ENCODE results near the gene SKI.
"Not testable (repeated sequence)": the region's sequence is repeated elsewhere in the genome, so short reads cannot be mapped to it uniquely, and the experiment has no call there.

SKI gene

DNA sequence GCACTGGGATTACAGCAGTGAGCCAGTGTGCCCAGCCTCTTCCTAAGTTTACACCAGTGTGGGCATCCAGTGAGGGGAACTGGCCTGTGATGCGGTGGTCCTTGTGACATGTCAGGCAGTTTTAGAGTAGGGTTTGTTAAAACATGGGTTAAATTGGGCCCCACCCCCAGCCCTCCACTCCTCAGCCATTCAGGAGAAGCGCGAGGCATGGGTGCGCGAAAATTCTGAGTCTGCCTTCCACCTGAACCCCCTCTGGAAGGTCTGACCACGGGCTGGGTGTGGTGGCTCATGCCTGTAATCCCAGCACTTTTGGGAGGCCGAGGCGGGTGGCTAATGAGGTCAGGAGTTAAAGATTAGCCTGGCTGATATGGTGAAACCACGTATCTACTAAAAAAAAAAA is 51.7 kb downstream of the SKI start:
- no peak for DNase-seq

DNA sequence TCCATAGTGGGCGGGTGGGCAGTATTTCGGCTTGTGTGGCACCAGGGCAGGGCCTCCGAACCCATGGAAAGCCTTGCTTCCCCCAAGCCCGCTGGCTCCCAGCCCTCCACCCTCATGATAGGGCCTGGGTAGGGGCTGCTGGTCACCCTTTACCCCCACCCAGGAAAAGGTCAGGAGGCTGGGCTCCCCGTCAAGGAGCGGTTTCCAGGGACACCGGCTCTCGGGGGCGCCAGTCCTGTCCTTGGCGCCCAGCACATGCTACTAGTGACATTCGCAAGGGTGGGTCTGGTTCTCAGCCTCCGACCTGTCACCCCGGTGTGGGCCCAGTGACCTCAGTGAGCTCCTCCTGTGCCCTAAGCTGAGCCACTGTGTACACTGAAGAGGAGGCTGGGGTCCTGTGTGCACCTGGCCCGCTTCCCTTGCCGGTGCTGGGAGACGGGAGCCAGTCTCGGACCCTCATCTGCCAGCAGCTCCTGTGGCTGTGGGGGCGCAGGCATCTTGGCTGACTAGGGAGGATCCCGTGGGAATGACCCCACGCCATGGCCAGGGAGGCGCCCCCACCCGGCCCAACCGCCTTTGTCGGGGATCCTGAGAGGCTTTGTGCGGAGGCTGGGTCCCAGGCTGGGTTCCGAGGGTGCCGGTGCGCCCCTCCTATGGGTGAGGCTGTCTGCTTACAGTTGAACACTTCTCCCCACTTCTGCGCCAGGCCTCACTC is 54.6 kb downstream of the SKI start:
- no peak for DNase-seq

DNA sequence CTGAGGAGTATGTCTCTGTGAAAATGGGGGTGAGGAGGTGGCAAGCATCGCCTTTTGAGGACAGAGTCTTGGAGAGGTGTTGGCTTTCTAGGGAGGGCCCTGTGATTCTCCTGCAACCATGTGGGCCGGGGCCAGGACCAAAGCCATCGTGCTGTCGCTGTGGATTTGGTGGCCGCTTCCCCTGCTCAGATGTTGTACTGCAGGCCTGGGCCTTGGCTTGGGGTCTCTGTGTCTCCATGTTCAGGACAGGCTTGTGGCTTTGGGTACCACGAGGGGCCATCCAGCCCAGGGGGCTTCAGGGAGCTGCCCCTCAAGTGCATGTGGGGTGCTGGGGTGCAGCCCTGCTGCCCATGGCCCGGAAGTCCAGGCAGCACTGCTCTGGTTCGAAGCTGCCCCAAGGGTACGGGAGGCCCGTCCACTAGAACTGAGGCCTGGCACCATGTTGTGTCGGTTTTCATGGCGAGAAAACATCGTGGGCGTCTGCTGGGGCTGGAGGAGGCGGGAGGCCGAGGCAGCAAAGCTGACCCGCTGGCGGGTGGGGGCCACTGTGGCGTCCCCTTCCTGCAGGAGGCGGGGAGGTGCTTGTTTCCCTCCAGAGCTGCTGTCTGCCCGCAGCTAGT is 55.4 kb downstream of the SKI start:
- no peak for DNase-seq

DNA sequence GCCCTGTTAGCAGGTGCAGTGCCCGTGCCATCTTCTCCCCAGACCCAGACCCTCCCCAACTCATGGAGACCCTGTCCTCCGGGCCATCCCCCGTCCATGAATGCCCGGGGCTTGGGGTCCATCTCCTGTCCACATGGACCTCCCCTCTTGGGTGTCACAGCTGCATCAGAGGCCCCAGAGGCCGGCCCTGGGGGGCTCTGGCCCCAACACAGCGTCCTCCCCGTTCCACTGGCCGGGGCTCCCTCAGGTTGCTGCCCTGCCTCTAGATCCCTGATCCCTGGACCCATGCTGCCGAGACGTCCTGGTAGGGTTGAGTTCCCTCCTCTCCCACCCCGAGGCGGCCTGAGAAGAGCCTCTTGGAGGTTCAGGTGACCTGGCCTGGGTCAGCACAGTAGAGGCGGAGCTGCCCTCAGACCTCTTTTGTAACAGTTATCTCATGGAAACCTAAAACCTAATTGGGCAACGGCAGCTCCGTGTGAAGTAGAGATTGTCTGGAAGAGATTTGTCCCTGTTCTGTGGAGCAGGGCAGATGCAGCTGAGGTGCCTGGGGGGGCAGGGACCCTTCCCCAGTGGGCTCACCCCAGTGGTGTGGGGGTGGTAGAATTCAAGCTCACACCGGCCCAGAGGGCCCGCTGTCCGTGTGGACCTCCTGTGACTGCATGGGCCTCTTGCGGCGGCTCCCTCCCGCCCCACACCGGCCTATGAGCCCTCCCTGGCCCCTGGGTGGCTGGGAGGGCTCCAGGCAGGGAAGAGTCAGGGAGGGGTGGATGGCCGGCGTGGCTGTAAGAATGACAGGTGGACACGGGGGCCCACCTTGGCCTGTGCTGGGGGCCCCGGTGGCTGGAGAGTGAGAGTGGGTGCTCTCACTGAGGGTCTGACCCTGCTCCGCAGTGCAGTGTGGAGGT is 56.1 kb downstream of the SKI start:
- no peak for DNase-seq

DNA sequence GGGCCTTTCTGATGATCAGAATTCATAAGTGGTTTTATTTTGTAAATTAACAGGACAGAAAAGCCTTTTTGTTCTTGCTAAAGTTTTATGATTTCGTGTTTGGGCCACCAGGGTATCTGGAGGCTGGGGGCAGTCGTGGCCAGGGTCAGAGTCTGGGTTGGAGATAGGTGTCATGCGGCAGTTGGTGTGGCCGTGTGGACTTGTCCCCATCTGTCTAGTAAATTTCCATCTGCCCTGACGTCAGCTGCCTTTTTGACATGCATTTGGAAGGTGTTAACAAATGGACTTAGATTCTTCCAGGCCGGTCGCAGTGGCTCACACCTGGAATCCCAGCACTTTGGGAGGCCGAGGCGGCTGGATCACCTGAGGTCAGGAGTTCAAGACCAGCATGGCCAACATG is 56.8 kb downstream of the SKI start:
- no peak for DNase-seq

DNA sequence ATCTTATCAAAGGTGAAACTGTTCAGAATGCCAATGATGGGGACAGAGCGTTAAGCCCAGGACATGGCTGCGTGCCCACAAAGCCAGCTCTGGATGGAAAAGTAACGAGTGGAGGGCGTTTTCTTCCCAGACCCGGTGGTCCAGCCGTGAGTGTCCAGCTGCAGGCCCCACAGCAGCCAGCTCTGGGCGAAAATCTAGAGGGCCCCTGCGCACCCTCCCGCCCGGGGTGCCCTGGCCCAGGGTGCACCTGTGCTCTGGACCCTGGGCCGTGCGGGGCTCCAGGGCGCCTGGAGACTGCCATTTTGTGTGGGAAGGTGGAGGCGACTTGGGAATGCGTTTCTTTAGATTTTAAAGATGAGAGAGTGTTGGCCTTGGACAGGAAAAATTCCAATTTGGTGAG is 58.8 kb downstream of the SKI start:
- DNase-seq, result no peak

DNA sequence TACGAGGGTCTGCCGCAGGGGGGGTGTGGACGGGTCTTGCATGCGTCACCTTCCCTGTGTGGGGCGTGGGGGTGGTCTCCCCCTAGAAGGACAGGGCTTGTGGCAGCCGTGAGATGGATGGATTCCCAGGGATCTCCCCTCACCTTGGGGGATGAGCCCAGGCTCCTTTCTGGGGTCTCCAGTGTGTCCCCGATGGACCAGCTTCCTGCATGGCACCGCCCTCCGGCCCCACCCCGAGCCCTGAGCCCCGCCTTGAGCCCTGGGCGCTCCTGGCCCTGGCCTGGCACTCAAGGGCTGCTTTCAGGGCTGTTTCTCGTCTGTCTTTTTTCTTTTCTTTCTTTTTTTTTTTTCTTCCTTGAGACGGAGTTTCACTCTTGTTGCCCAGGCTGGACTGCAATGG is 59.5 kb downstream of the SKI start:
- no peak for DNase-seq

DNA sequence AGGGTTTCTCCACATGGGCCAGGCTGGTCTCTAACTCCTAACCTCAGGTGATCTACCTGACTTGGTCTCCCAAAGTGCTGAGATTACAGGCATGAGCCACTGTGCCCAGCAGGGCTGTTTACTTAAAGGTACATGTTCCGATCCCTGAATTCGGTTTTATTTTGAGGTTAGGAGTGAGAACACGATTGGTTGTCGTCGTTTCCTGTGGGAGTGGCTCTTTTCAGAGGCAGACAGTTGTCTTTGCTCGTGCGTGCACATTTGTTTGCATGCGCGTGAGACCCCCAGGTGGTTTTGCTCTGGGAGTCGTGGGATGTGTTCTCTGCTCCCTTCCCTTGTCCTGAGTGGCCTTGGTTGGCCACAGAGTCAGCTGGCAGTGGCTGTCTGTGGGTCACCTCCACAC is 60.2 kb downstream of the SKI start:
- DNase-seq, result no peak

DNA sequence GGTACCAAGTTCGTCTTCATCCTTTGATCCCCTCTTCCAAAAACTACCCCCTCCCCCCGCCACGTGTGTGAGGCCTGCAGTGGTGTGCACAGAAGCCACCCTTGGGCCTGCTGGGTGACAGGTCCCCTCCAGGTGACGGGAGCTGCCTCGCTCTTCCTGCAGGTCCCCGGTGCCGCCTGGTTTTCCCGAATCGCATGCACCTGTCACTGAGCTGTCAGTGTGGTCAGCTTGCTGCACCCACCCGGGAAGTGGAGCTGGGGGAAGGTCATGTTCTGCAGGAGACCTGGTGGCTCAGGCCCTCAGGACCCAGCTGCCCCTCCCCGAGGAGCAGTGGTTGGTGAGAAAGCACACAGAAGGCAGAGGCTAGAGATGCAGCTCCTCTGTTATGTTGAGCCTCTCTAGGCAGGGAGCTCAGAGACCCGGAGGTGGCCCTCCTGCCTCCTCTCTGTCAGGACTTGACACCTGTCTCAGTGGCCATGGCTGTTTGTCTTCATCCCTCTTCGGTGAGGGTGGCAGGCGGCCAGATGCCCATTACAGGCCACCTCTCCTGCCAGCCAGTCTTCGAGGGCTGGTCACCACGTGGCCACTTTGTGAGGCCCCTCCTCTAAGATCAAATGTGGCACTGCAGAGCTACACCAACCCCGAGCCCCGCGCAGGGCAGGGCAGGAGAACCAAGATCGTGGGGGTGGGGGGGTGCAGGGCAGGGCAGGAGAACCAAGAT is 60.9 kb downstream of the SKI start:
- DNase-seq, result no peak

DNA sequence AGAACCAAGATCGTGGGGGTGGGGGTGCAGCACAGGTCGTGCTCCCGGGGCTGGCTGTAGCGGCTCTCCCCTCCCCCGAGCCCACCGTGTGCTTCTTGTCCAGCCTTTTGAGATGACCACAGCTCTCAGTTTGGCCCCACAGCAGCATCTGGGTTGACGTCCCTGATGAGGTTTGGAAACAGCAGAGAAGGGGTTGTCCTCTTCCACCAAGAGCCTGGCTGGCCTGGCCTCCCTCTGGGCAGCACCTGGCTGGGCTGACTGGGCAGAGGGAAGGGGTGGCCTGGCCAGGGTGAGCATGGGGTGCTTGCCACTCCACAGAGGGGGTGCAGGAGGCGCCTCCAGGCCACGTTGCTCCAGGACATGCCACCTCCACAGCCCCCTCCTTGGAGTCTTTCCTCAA is 61.5 kb downstream of the SKI start:
- no peak for DNase-seq

DNA sequence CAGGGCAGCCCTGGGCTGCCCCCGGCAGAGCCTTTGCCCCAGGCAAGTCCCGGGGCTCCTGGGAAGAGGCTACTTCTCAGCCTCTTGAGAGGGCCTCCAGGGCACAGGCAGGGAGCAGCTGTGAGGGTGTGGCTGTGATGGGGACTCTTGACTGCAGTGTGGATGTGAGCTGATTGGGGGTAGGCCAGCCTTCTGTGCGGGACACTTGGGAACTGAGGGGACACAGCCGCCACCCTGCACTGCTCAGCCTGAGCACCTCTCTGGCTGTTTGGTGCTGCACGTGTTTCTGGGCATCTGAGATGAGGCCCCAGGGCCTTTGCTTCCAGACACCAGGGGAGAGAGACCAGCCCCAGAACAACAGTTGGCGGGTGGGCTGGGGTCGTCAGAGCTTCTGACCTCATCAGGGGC is 62.1 kb downstream of the SKI start:
- DNase-seq, result peak; percentile 45

DNA sequence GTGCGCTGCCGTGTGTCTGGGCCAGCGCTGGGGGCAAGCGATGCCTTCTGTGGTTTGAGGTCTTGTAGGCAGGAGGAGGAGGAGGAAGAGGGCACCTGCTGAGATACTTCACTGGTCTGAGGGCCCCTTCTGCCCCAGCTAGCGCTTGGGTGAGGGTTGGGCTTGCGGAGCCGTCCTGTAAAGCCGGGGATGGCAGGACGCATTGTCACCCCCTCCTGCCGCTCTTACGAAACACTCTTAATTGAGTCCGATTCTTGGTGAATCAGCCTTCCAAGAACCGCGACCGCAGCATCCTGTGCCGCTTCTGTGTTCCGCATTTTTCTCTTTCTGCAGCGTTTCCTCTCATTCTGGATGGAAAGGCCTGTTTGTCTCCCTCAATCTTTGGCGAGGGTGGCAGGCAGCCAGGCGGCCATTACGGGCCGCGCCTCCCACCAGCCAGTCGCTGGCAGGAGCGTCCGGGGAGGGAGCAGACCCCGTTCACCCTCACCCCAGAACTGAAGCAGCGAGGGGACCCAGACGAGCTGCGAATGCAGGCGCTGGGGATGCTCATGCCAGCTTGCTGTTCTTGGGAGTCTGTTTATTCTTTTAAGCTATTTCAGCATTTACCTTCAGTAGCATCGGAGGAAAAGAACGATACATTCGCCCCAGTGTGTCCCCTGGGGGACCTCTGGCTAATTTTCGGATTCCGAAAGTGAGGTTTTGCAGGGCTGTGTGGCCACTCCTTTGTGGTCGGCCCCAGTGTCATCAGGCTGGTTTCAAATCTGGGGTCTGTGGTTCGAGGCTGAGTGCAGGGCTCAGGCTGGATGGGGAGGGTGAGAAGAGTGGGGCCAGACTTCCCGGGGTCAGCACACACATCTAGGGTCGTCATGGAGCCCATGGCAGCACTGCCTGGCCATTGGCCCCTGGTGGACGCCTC is 62.7 kb downstream of the SKI start:
- peak; percentile 94 for DNase-seq

DNA sequence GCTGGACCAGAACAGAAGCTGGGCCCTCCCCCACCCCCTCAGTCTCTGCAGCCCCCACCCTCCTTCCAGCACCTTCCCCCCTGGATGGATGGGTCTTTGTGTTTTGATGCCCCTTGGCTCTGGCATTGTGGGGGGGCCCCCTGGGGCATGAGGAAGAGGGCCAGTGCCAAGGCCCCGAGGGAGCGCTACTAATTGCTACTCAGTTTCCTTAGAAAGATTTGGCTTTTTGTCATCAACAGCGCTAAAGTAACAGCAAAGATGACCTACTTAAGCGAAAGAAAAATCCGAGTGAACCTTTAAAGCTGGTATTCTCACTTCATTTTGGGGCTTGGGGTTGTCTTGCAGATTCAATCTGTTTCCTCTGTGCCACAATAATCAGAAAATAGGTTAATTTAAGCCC is 63.5 kb downstream of the SKI start:
- DNase-seq, result no peak

DNA sequence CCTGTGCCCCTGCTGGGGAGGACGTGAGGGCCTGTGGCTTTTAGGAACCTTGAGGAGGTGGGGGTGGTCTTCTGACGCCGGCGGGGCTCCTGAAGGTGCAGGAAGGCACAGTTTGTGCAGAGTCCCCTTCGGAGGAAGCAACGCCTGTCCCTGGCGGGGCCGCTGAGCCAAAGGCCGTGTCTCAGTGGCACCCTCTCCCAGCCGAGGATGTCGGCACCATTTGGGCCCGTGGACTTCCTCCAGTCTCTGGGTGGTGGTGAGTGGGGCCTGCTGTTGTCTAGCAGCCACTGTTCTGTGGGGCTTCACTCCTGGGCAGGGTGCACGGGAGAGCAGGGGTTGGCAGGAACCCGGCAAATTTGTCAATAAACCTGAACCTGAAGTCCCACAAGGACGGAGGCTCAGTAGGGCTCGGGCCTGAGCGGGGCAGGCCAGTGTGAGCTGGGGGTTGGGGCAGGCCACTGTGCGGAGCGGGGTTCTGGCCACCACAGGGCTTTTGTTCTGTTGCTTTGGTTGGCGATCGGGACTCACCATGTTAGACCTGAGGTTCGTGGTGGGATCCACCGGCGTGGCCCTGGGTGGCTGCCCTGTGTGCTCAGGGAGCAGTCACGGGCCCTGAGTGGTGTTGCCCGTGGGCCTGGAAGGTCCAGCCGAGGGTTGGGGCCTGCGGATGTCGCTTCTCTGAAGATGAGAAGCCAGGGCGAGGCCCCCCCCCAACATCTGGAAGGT is 64.8 kb downstream of the SKI start:
- no peak for DNase-seq

DNA sequence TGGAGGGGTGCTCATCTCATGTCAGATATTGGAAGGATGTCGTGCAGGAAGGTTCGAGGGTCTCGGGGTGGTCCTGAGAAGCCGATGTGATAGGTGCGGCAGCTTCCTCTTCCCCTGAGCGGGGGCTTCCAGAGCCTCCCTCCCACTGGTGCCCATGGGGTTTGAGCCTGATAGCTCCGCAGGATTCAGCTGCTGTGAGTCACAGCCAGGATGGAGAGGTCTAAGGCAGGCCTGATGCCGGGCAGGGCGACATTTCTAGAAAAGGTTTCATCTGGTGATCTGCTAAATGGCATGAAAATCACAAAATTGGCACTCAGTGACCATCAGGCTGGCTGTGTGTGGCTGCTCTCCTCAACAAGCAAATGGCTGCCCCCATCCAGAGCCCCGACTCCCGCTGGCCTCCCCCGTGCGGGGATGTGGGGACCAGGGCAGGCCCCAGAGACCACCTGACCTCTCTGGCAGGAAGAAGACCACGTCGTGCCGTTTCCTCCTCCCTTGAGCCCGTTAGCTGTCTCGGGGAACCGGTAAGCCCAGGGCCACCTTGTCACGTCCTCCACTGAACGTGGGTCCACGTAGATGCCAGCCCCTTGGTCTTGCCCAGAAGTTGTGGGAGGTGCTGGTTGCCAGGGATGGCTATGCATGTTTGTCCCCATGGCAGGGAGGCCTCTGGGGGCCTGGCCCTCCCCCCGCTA is 66.1 kb downstream of the SKI start:
- no peak for DNase-seq

DNA sequence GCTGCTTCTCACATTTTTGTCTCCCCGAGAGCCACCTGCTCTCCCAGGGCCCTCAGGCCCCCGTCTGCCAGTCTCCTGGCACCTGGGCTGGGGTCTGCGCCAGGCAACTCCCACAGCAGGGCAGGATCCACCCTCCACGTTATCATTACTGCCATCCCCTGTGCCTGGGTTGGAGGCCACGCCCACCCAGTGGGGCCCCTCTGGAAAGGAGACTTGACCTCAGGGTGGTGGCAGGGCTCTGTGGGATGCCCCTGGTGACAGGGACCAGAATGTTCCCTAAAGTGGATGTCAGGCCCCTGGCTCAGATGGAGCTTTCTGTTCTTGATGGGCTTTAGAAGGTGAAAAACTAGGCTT is 66.6 kb downstream of the SKI start:
- no peak for DNase-seq

DNA sequence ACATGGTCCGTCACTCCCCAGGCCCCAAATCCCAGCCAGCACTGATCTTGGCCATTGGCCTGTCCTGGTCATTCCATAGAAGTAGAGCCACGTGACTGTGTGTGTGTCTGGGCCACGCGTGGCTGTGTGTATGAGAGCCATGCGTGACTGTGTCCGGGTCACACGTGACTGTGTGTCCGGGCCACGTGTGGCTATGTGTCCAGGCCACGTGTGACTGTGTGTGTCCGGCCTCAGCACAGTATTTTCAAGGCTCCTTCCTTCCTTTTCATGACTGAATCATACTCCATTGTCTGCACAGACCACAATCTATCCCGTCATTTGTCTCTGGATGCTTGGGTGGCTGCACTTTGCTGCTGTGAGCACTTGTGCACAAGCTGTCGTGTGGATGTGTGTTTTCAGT is 67.4 kb downstream of the SKI start:
- no peak for DNase-seq

DNA sequence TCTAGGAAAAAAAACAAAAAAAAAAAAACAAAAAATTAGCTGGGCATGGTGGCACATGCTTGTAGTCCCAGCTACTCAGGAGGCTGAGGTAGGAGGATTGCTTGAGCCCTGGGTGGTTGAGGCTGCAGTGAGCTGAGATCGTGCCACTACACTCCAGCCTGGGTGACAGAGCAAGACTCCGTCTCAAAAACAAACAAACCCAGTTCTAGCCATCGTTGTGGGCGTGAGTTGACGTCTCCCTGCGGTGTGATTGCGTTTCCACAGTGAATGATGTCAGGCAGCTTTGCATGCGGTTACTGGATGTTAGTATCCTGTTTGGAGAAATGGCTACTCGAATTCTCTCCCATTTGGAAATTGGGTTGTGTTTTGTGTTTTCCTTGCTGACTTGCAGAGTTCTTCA is 68.1 kb downstream of the SKI start:
- not testable (repeated sequence) for DNase-seq

DNA sequence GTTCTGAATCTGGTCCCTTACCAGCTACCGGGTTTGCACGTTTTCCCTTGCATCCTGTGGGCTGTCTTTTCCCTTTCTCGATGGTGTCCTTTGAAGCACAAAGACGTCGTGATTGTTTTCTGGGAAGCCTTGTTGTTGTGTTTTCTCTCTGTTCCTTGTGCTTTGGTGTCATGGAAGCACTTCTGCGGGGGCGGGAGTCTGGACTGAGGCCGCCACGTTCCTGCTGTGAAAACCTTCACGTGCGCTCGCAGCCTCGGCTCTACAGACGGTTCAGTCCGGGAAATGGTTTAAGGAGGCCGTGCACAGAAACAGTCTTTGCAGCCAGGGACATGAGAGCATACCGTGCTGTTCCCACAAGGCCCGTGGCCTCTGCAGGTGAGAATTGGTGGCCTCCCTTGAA is 68.5 kb downstream of the SKI start:
- no peak for DNase-seq

DNA sequence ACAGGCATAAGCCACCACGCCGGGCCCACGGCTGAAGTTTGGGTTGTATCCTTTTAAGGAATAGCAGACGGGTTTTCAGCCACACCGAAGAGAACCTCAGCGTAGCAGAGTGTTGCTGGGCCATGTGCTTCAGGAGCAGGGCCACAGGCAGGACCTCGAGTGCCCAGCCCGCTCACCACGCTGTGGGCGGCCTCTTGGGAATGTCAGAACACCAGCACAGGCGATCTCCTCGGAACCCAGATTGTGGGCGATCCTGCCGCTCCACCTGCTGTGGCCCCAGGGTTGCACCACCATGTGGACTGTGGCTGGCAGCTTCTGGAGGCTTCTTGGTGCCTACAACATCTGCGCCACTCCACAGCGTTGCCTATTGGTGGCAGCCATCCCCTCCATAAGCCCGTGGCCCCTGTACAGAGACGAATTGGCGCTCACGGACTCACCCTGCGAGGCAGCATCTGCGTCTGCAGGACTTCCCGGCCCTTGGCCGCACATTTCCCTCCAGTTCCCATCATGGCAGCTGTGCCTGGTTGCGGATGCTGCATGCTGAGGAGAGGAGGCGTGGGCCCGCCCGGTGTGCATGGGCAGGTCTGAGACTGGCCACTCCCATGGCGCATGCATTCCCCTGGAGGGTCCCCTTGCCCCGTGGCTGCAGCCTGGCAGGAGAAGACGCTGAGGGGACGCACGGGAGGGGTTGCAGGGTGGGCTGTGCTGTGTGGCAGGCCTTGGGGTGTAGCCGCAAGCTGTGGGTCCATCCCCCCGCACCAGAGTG is 69.3 kb downstream of the SKI start:
- no peak for DNase-seq
